ENCODE data around the gene STN1. TPM values are rescaled to one million over a fixed set of nuclear protein-coding genes. Genes with fewer than 3 reads are reported as not detected.

Gene STN1
- total and polyA plus RNA-seq, 2 of the 4 experiments (the other 2 are of a cell fraction), result 17.8 to 32.3 TPM

- no peak for TF ChIP-seq CTCF (conservative IDR thresholded peaks at IDR 0.05; ENCODE audit: low read depth, low read length)
- TF ChIP-seq MAFK (IDR thresholded peaks at IDR 0.05; ENCODE audit: low read depth, low read length), result no peak
Measured at GRCh38 chr10:103851261-103851660, 66.7 kb downstream of the STN1 start (continued).

GRCh38 chr10:103850572-103850895 lies 67.5 kb downstream of the STN1 start:
- peak overlapping the region; percentile 21 for H2AK9ac ChIP-seq (replicated peaks; ENCODE audit: low read depth, low read length, poor library complexity)
- no peak overlapping the region for H3K9ac ChIP-seq (ENCODE audit: low read depth, low read length)
- CTCF ChIA-PET, result interaction anchor here (0.5 kb wide), 1 partner anchor 328 kb away, joined by 3 read pairs; no protein-coding TSS in a partner anchor
- dilution Hi-C loops (cut with HindIII; ENCODE audit: low sequenced_read_pairs, unreplicated experiment), result loop anchor here (25.0 kb wide), 1 partner anchor 138 kb away; no protein-coding TSS in a partner anchor
- H3K9me1 ChIP-seq (ENCODE audit: insufficient read depth, low read length), result peaks cover 29% of the 10 kb centered on the region
- H4K20me1 ChIP-seq (ENCODE audit: insufficient read depth, low read length), result peaks cover 13% of the 10 kb centered on the region; the same call in 1 of the 2 replicates
- POLR2A ChIA-PET (ENCODE audit: unreplicated experiment), result no interaction called here
- H3K4ac ChIP-seq (ENCODE audit: low read depth, low read length), result peak overlapping the region; percentile 47
- H3K18ac ChIP-seq (ENCODE audit: low read depth, low read length), result peak overlapping the region; percentile 22
- H2BK120ac ChIP-seq (ENCODE audit: low read depth, low read length), result peak overlapping the region; percentile 83
- BruUV-seq (replicated peaks), result no TSS peak
- peak overlapping the region in 1 of 2 experiments; percentile 74; a peak in 2 of 4 replicates for H4K8ac ChIP-seq (ENCODE audit: low read depth in 2 of 2, low read length in 2 of 2)
- no peaks in the 10 kb centered on the region for H3K27me3 ChIP-seq (ENCODE audit: control insufficient read depth, insufficient read depth, low read length)
- H3K79me1 ChIP-seq (ENCODE audit: low read depth in 1 of 2, low read length in 2 of 2), result peaks cover 20 to 76% of the 10 kb centered on the region in 2 experiments; a peak in 3 of 4 replicates
- peak overlapping the region; percentile 79 for H3K14ac ChIP-seq (replicated peaks; ENCODE audit: low read depth, low read length)
- H3K23ac ChIP-seq (ENCODE audit: low read depth, low read length), result 0 out of 2 replicates have a peak overlapping the region, but pooled peaks have one; percentile 65
- no peak overlapping the region for H4K5ac ChIP-seq (ENCODE audit: low read depth, low read length)
- intact Hi-C loops (cut with micrococcal nuclease), result loop anchor here (5.0 kb wide), 1 partner anchor 78 kb away; no protein-coding TSS in a partner anchor
- peak overlapping the region; percentile 74 for H2AFZ ChIP-seq (replicated peaks; ENCODE audit: low read length, poor library complexity)
- no peaks in the 10 kb centered on the region for H3K9me3 ChIP-seq (ENCODE audit: control insufficient read depth, insufficient read depth, low read length)
- ATAC-seq (ENCODE audit: low read depth), result peak; percentile 19
- H3K27ac ChIP-seq (ENCODE audit: insufficient read depth, low read length), result peak overlapping the region; percentile 64
- TF ChIP-seq FOS (IDR thresholded peaks at IDR 0.05; ENCODE audit: low read depth, low read length) (no peak), SMC3 (IDR thresholded peaks at IDR 0.05; ENCODE audit: low read depth, low read length) (no peak), RCOR1 (IDR thresholded peaks at IDR 0.05; ENCODE audit: insufficient replicate concordance, low read length) (no peak), MAFK (IDR thresholded peaks at IDR 0.05; ENCODE audit: low read depth, low read length) (no peak), RAD21 (IDR thresholded peaks at IDR 0.05; ENCODE audit: low read length) (no peak)
- H3K4me2 ChIP-seq (ENCODE audit: low read depth, low read length), result peak overlapping the region; percentile 71
- no peak overlapping the region for H3K56ac ChIP-seq (ENCODE audit: extremely low read depth, insufficient read depth, low read length)
- no peak for DNase-seq
- H2BK15ac ChIP-seq (ENCODE audit: low read depth, low read length), result peak overlapping the region; percentile 43; the same call in 1 of the 3 replicates
- in situ Hi-C loops (cut with MboI; ENCODE audit: low sequenced_read_pairs), result loop anchor here (10.0 kb wide), 1 partner anchor 256 kb away; no protein-coding TSS in a partner anchor
- no peaks in the 10 kb centered on the region for H3K36me3 ChIP-seq (ENCODE audit: control insufficient read depth, insufficient read depth, low read length)
- H4K91ac ChIP-seq (ENCODE audit: insufficient read depth, low read depth, low read length), result peak overlapping the region; percentile 50
- no peak overlapping the region for H3K4me3 ChIP-seq (ENCODE audit: insufficient read depth, low read depth, low read length)
- no CpG with 5 or more reads among the region's 3 CpGs for WGBS, 2 experiments (ENCODE audit: extremely low coverage in 2 of 2, insufficient read length in 1 of 2)
- H2BK20ac ChIP-seq (ENCODE audit: low read depth, low read length), result peak overlapping the region; percentile 28
- peak overlapping the region; percentile 82 for H2BK5ac ChIP-seq (ENCODE audit: low read depth, low read length, poor library complexity, severe bottlenecking)
- H2AK5ac ChIP-seq (ENCODE audit: low read depth, low read length), result peak overlapping the region; percentile 79; the same call in 1 of the 2 replicates
- peaks cover 32% of the 10 kb centered on the region for H3K4me1 ChIP-seq (ENCODE audit: control insufficient read depth, insufficient read depth, low read length)

All from IMR-90 (cell line).